ENCODE results near the gene DR1.

Gene DR1

DNA sequence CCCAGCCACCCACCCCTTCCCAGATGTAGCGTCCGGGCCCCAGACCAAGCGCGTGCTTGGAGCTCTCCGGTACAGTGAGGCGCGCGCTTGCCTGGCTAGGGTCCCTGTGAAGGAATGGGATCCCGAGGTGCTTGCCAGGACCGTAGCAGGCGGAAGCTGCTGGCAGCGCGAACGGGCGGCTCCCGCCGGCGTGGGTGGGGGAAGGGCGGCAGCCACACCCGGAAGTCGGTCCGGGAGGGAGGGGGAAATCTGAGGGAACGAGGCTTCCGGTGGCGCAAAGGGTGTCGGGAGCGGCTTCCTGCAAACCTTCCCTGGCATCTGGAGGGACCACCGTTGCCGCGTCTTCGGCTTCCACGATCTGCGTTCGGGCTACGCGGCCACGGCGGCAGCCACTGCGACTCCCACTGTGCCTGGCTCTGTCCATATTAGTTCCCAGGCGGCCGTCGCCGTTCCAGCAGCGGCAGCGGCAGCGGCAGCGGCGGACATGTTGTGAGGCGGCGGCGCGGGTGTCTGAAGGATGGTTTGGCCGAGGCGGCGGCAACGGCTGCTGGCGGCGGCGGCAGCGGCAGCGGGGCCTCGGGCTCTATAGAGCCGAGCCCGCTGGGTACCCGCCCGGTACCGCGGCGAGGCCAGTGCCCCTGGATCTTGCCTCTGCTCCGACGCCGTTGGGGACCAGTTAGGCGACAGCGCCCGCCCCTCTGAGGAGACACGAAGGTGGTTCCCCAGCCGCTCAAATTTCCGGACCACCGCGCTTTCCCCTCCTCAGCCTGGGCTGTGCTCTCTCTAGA lies at the start of gene DR1:
DR1 (plus strand) TSS at position 275 of the 788 bp plus-strand sequence. CDS start 739 bp downstream, outside the sequence.
- DNase-seq: peak; percentile 83

DNA sequence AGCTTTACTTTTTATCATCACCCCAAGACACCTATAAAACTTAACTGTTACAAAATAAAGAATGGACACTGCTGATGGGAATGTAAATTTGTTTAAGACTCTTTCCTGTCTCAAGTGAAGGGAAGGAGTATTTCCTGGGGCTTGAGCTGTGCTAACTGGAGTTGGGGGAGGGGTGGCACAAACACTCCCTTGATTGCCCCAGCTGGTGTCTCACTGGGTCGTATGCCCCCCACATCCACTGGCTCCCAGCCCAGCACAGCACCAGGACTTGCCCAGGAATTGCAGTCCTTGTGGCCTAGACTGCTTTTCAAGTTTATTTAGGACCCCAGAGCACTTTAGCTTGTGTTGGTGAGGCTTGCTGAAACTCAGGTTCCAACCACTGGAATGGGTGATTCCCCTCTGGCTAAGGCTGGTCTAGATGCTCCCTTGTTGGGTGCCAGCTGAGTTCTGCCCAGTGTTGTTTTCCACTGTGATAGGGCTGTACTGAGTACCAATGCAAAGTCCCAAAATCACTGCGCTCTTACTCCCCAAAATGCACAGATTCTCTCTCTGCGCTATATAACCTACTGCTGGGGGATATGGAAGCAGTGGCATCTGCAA lies 49.1 kb upstream of the DR1 start:
- DNase-seq: no peak

DNA sequence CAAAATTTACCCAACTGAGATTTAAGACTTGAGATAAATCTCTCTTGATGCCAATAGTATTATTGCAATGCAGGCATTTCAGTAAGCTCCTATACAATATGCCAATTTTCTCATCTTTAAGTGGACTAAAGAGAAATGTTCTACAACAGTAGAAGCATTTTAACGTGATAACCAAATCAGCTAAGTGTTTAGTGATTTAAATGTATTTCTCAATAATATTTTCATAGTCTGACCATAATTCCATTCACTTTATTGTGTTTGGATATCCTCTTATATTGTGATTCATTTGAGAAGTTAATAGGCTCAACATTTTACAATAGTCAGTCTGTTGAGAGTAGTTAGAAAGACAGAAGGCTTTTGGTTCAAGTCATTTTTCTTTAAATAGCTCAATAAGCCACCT lies 44.6 kb upstream of the DR1 start:
- no peak for DNase-seq

DNA sequence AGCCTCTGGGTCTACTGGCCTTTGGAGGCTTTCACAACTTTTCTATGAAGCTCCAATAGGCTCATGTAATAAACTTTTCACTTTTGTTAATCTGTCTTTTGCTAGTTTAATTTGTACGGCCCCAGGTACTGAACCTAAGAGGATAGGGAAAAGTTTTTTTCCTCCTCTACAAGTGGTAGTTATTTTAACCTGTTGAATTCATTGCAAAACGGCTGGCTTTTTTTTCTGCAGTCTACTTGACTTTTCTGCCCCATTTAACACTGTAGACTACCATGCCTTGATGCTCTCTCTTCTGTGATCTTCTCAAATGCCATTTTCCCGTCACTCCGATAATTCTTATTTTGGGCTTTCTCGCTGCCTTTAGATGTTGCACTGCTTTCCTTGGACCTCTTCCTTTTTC lies 43.6 kb upstream of the DR1 start:
- DNase-seq: no peak

DNA sequence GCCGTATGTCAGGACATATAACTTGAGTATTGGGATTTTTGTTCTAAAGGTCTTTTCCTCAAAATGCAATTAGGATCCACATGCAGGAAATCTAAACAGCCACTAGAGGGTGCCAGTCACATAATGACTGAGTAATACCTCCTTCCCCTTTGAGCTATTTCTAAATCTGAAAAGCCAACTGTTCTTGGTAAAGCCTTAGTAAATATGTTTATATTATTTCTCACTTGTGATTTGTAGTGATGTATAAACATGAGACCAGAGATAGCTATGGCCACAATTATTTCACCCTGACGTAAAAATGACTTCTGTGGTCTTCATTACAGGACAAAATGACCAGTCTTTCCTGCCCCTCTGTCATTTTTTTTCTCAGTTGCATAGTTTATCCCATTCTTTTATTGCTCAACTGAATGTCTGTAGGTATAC lies 41.0 kb upstream of the DR1 start:
- DNase-seq: peak; percentile 31

DNA sequence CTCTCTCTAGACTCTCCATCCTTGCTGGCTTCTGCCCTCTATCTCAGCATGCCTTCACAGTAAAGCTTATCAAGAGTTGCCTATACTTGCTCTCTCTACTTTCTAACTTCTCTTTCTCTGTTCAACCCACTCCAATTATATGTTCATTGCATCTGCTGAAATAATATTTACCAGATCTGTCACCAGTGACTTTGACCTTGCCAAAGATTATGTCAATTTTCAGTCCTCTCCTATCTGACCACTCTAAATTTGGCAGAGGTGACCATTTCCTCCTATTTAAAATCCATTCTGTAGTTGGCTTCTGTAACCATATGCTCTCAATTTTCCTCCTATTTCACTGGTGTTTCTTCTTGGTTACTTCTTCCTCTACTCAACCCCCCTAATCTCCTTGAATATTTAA lies 38.8 kb upstream of the DR1 start:
- no peak for DNase-seq

DNA sequence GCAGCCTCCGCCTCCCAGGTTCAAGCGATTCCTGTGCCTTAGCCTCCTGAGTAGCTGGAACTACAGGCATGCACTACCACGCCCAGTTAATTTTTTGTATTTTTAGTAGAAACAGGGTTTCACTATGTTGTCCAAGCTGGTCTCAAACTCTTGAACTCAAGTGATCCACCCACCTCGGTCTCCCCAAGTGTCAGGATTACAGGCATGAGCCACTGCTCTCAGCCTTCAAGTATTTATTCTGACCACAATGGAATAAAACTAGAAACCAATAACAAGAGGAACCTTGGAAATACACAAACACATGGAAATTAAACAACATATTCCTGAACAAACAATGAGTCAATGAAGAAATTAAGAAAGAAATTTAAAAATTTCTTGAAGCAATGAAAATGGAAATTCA lies 32.7 kb upstream of the DR1 start:
- no peak for DNase-seq

DNA sequence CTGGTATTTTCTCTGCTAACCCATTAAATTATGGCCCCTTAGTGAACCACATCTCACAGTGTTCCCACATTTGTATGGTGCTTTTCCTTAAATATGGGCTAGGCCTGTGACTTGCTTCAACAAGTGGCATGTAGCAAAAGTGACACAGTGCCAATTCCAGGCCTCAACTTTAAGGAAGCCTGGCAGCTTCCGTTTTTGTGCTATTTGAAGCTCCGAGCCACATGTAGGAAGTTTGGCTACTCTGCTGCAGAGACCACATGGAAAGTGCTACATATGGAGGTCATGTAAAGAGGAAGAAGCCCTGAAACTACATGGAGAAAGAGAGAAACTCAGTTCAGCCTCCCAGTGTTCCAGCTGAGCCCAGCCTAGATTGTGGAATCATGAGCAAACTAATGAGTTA lies 28.5 kb upstream of the DR1 start:
- no peak for DNase-seq

DNA sequence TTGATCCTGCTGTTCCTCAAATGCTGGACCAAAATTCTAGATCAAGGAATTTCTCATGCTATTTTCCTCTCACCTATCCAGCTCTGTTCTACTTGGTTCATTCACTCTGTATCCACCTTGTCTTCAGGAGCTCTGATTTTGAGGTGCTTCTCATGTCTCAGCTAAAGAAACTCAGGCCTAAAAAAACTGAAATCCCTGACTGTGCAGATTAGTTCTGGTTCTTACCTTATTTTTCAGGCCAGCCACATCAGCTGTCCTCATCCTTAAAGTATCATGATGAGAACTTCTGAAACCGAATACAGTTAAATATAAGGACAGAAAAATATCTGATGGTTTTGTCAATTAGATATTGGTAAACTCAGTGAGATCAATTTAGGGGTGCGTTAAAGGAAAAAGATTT lies 27.8 kb upstream of the DR1 start:
- DNase-seq: no peak

DNA sequence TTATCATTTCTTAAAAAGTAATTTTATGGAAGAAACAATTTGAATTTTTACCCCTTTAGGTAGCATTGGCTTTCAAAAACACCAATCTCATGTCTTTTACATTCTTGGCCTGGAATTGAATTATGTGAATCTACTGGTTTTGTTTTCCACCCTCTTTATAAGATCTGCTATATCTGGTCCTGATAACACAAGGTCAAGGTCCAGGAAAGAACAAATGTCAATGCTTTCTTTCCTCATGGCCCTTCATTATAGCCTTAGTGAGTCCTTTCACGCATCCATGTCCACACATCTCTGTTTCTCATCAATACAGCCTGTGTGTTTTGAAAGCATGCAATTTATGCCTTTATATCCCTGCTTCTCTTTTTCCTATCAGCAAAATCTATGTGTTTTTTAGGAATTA lies 24.0 kb upstream of the DR1 start:
- no peak for DNase-seq

DNA sequence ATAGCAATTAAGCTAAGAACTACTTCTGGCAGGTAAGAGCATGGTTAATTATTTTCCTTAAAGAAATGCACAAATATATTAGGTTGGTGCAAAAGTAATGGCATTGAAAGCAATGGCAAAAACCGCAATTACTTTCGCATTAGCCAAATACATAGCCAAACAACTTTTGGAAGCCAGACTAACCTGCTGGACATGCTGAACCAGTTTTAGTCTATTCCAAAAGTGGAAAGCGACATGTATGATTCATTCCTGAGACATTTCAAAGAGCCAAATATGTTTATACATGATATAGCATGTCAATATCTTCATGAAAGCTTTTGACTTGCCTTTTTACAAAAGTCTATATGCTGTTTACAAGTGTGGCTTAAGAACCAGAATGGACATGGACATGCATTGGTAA lies 23.4 kb upstream of the DR1 start:
- DNase-seq: no peak

DNA sequence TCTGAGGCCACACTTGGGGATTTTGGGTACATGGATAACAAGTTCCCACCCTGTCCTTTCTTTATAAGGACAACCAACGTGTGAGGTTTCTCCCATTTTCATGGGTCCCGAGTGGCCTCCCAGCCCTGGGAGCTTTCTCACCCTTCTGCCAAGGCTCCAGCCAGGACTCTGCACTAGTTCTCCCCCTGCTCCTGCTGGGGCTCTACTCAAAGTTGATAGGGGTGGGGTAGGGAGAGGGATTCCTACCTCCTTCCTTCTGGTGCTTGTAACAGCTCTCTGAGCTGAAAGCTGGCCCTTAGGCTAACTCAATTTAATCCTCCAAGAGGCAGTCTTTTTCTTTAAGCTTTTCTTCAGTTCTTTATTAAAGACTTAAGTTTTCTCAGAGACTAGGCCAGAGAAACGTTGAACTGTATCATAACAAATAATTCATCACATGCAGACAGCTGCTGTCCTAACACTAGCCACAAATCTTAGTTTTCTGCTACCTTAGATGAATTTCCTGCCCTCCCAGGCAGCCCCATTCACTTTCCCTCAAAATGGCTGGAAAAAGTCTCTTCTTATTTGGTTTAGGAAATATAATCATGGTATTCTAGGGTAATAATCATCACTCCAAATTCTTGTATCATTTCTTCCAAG lies 22.4 kb upstream of the DR1 start:
- no peak for DNase-seq

DNA sequence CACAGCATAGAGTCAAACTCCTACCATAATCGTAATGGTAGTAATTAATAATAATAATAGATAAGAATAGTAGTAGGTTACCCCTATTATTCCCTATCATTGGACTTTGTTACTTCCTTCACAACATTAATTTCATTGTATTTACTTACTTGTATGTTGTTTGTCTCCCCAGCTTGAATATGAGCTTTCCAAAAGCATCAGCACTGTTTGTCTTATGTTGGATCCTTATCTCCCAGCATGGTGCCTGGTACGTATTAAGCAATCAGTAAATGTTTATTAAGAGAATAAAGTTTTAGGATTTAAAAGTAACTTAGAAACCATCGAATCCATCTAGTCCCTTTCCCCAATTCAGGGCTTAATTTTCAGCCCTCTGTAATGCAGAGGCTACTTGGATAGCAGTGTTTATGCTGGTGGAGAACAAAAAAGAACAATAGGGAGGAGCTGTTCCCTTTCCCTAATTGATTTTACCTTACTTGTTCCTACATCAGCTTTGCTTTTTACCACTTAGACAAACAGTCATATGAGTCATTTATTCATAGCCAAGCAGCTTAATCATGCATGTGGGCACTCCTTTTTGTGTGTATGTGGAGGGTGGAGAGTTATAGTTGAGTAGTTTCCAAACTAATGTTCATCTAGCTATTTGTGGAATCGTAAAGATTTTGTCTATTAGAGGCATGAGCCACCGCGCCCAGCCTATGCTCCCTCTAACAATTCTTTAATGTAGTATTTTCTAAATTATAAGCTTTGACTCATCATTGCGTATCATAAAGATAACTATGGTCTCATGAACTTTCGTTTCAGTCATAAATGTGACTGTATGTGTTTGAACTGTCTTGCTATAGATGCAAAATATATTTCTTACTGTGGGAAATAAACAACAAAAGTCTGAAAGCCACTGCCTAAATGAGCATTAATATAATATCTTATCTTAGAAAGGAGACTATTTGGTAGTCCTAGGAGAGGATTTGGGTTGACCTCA lies 20.9 kb upstream of the DR1 start:
- peak; percentile 69 for DNase-seq

DNA sequence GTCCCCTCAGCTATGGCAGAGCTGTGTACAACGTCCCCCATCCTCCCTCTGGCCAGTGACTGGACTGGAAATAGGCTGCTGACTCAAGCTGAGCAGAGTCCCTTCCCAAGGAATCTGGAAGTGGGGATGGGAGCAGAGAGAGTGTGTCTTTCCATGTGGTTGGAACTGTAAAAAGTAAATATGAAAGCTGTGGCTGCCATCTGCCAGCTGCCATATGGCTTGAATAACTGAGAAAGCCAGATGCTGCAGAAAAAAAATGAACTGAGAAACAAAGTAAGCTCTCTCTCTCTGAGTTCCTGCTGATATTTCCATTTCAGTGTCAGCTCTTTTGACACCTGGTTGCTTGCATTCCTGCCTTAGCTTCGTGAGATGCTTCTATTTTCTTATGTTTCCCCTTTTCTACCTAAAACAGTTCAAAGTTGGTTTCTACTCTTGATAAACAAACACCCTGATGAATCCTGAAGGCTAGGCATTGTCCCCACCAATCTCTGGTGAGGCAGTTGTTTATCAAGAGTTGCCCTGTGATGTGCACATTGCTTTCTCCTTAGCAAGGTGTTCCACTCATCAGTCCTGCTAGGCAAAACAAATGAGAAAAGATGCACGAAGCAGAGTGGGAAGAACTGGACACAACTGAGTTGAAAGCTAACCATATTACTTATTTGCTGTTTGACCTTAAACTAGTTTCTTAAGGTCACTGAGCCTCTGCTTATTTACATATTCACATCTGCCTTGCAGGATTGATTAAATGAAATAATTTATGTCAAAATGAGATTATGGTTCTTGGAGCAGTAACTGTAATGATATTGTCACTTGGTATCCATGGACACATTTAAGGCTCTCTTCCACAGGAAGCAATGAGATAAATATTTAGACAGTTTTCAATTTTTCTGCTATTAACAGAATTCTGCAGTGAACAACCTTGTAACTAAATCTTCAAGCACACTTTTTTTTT lies 16.6 kb upstream of the DR1 start:
- no peak for DNase-seq

DNA sequence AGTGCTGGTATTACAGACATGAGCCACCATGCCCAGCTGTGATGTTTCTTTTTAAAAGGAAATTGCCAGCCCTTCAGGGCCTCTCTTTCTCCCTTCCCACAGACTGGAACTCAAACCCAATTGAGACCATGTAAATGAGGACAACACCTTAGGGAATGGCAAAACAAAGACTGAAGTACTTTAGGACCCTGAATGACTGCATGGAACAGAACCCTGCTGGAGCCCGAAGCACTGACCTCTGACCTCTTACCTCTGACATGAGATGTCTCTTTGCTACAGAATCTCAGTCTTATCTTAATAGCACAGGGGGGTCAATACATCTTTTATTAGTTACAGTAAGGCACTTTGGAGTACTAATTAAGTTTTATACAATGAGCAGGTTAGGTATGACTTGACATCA lies 15.5 kb upstream of the DR1 start:
- no peak for DNase-seq

DNA sequence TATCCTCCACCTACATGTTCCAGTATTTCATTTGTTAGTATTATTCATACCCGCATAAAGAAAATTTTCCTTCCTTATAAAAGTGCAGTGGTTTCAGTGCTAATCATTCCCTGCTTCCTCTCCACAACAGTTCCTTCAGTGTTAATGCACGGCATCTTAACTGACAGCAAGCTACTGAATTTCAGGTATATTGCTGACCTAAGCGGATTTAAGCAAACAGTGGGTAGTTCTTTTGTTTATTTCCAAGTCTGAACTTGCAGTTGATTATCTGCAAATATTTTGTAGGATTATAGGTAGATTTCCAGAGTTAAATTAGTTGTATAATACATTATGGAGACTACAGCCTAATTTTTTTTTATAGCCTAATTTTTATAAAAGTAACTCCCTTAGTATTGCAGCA lies 15.1 kb upstream of the DR1 start:
- DNase-seq: no peak

DNA sequence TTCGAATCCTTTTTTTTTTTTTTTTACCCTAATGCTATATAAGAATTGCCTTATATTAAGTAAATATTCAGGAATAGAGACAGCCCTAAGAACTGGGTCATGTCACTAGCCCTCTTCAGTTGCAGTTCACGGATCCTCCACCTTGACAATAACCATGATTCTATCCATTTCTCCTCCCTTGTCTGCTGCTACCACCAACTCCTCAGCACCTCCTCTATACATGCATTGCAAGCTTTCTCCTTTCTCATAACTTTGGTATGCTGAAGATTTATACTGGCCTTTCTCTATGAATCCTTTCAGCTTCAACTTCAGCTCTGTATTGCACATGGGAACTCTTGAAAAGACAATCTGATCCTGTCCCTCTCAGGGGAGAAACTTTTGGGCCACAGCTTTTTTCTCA lies 14.3 kb upstream of the DR1 start:
- DNase-seq: no peak

DNA sequence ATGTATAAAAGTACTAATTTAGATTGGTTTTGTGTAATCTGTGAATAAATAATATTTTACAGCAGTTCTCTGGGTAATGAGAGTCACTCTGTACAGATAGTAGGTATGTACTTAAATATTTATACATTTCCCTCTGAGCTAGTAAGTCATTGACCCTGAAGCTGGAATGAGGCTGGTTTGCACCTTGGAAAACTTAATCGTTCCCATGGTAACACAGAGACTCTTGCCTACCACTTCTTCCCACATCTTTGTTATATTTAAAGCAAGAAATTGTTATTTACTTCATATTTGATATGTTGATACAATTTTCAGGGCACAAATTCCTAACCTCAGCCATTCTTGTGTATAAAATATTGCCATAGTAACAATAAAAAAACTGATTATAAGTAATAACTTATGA lies 13.3 kb upstream of the DR1 start:
- no peak for DNase-seq

DNA sequence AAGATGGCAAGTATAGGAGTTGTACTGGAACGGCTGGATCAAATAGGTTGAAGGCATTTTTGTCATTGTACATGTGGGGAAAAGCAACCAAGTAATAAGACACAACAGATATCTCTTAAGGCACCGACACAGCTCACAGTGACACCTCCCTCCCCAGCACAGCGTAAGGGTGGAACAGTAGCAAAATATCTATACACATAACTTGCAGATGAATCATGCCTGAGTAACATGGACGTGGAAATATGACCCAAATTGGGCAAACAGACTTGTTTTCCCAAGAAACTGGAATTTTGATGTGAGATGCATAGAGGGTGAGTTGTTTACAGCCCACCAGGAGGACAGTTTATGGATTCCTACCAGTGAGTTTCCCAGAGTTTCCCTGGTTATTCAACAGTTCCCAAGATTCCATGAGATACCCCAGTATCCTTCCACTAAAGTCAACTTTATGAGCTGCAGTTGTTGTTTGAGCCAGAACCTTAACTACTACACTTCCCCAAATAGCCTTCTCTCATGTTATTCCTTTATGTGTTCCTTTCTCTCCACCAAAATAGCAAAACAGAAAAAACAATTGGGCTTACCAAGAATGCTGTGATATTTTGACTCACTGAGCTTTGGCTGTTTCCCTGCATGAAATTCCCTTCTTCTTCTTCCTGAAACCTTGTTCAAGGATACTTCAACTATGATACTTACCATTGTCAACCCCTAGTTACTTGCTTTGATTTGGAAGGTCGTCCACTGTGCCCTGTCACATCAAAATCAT lies 7.1 kb upstream of the DR1 start:
- DNase-seq: no peak

DNA sequence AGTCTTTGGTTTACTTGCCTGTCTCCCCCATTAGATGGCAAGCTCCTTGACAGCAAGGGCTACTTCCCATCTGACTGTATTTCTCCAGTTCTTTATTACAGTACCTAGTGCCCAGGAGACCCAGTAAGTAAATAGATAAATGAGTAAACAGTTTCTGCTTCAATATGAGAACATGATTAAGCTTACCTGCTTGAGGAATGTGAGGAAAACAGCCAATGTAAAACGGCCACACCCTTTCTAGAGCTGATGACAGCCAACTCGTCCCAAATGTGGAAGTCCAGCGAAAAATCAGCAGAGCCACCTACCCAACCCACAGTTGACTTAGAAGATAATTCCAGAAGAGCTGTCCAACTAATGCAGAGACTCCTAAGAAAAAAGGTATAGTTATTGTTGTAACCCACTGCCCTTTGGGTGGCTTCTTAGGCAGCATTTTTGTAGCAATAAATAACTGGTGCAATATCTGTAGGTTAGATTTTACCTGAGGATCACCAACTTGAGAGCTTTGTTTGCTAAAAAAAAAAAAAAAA lies 6.5 kb upstream of the DR1 start:
- no peak for DNase-seq

DNA sequence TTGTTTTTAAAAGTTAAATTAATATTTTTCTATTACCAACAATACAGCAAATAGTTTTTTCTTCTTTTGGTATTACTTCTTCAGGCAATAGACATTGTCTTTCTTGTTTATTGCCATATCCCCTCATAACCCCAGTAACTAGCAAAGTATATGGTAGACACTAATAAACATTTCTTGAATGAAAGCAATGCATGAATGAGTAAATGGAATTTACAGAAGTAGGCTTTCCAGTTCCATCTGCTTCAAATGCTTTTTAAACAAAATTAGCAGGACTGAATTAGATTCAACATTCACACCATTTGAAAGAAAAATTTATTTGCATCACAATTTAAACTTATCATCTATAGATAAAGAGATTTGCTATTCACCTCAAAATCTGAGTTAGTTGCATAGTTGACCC lies 5.6 kb upstream of the DR1 start:
- DNase-seq: no peak
